Ascending aorta (tissue), 2 donors: ENCODE data around the gene CTH. TPM values are rescaled to one million over a fixed set of nuclear protein-coding genes. Genes with fewer than 3 reads are reported as not detected.
"Not testable (repeated sequence)": the region's sequence is repeated elsewhere in the genome, so short reads cannot be mapped to it uniquely, and the experiment has no call there.

Experiments used
- DNase-seq, 2 donors: peaks; one replicate each; pipeline ENCODE4 v3.0.0-alpha.2; 2019; ENCODE audit warnings: low spot score in 2 of 2
- H3K27ac ChIP-seq, 2 donors: fragments of 200-600 bp; sonication (generic); one replicate each; pipeline ENCODE4 v1.5.1; 2016 to 2017; ENCODE audit warnings: mild to moderate bottlenecking in 1 of 2
- H3K27me3 ChIP-seq: fragments of 200-600 bp; sonication (generic); one replicate; pipeline ENCODE4 v1.5.1; 2017
- H3K36me3 ChIP-seq, 2 donors: fragments of 200-600 bp; sonication (generic); one replicate each; pipeline ENCODE4 v1.5.1; 2016
- H3K4me1 ChIP-seq, 2 donors: fragments of 200-600 bp; sonication (generic); one replicate each; pipeline ENCODE4 v1.5.1; 2016 to 2017; ENCODE audit warnings: mild to moderate bottlenecking in 1 of 2
- H3K4me3 ChIP-seq, 2 donors: fragments of 200-600 bp; sonication (generic); one replicate each; pipeline ENCODE4 v1.5.1; 2016 to 2017; ENCODE audit warnings: mild to moderate bottlenecking in 1 of 2
- H3K9me3 ChIP-seq, 2 donors: fragments of 200-600 bp; sonication (generic); one replicate each; pipeline ENCODE4 v1.5.1; 2016
- CTCF ChIP-seq, 3 experiments: fragments of 200-600 bp in 2 of 3; fragments of 450-650 bp in 1 of 3; sonication (generic) in 2 of 3; IDR thresholded peaks; one replicate each; pipeline ENCODE4 v1.5.1; 2016 to 2019; ENCODE audit warnings: antibody characterized with exemption in 3 of 3, mild to moderate bottlenecking in 1 of 3, moderate library complexity in 1 of 3
- intact Hi-C: fragments of 100-400 bp; cut with DNase I; formaldehyde crosslinking; loops from one replicate; pipeline ENCODE4 v1.15.1; 2023
- total RNA-seq: library from RNA; depleted of rRNA; stranded (reverse); fragments of >200 nt; gene quantifications from one replicate; pipeline ENCODE4 v1.1.0, GENCODE V29; 2016

Gene CTH
- 4.3 TPM for total RNA-seq

- DNase-seq, result peak; percentile 91 to 98
- peaks cover 0 to 2% of the 10 kb centered on the region in 2 donors for H3K36me3 ChIP-seq
- H3K27me3 ChIP-seq, result no peaks in the 10 kb centered on the region
- intact Hi-C loops, result loop anchor here (1.0 to 5.0 kb wide), 4 partner anchors 56 to 671 kb away; partner anchors contain the start of genes ANKRD13C, LRRC40, SRSF11 and ZRANB2
- H3K4me1 ChIP-seq, result peaks cover 0 to 7% of the 10 kb centered on the region in 2 donors
- peak within 1 kb of the TSS; percentile 93 to 96 for H3K27ac ChIP-seq
- no peak for TF ChIP-seq CTCF (IDR thresholded peaks at IDR 0.05)
- H3K9me3 ChIP-seq, result no peaks in the 10 kb centered on the region
- peak within 1 kb of the TSS; percentile 73 to 91 for H3K4me3 ChIP-seq
Observed at GRCh38 chr1:70410604-70411359, at the start of gene CTH. TSS of gene CTH (plus strand) at chr1:70411268. CDS start at chr1:70411416, 148 bp downstream.

- Histone ChIP-seq H3K4me3 (no peak overlapping the region), H3K4me1 (no peaks in the 10 kb centered on the region), H3K9me3 (no peaks in the 10 kb centered on the region), H3K36me3 (no peaks in the 10 kb centered on the region), H3K27ac (no peak overlapping the region), H3K27me3 (no peaks in the 10 kb centered on the region)
- no peak for TF ChIP-seq CTCF (IDR thresholded peaks at IDR 0.05)
- intact Hi-C loops, result no loop called here
- no peak for DNase-seq
Observed at GRCh38 chr1:70361727-70362398, 49.2 kb upstream of the CTH start.

GRCh38 chr1:70364439-70364838, 46.6 kb upstream of the CTH start:
- H3K9me3 ChIP-seq, result no peaks in the 10 kb centered on the region
- no peak for DNase-seq
- H3K36me3 ChIP-seq, result peaks cover 0 to 4% of the 10 kb centered on the region in 2 donors
- no peak overlapping the region for H3K27ac ChIP-seq
- no peaks in the 10 kb centered on the region for H3K4me1 ChIP-seq
- intact Hi-C loops, result no loop called here
- H3K4me3 ChIP-seq, result no peak overlapping the region
- H3K27me3 ChIP-seq, result no peaks in the 10 kb centered on the region
- TF ChIP-seq CTCF (IDR thresholded peaks at IDR 0.05), result no peak

- H3K4me1 ChIP-seq, DNase-seq: not testable (repeated sequence)
Observed at GRCh38 chr1:70366425-70366952, 44.6 kb upstream of the CTH start.

GRCh38 chr1:70366997-70367396, 44.1 kb upstream of the CTH start:
- intact Hi-C loops, H3K4me3 ChIP-seq, H3K9me3 ChIP-seq, H3K36me3 ChIP-seq, H3K27ac ChIP-seq, H3K27me3 ChIP-seq, DNase-seq, H3K4me1 ChIP-seq: not testable (repeated sequence)

More at GRCh38 chr1:70366425-70366952, 44.6 kb upstream of the CTH start:
- H3K27me3 ChIP-seq, H3K27ac ChIP-seq, H3K9me3 ChIP-seq, H3K36me3 ChIP-seq, H3K4me3 ChIP-seq, intact Hi-C loops: not testable (repeated sequence)

GRCh38 chr1:70367397-70367796, 43.7 kb upstream of the CTH start:
- H3K27me3 ChIP-seq, H3K4me1 ChIP-seq, intact Hi-C loops, H3K9me3 ChIP-seq, H3K27ac ChIP-seq, H3K4me3 ChIP-seq, DNase-seq, H3K36me3 ChIP-seq: not testable (repeated sequence)

- H3K9me3 ChIP-seq, H3K27me3 ChIP-seq, H3K4me1 ChIP-seq, H3K36me3 ChIP-seq, H3K27ac ChIP-seq, H3K4me3 ChIP-seq, intact Hi-C loops, DNase-seq: not testable (repeated sequence)
Observed at GRCh38 chr1:70371586-70371985, 39.5 kb upstream of the CTH start.
